CD4-positive, alpha-beta T cell (primary cell): ENCODE measurements around the gene MB21D2. TPM values are rescaled to one million over a fixed set of nuclear protein-coding genes. Genes with fewer than 3 reads are reported as not detected.

ENCODE experiments used
- ATAC-seq: fragments of 200-7000 bp; cut with Tn5 transposase; one replicate; pipeline ENCODE4 v1.10.0; 2022; ENCODE audit warnings: mild to moderate bottlenecking; ENCODE audit not compliant: poor library complexity
- CTCF ChIA-PET: fragments of 350-600 bp; sonication (Branson Sonifier 250); formaldehyde crosslinking; loops from one replicate; lab custom pipeline; 2021; ENCODE audit warnings: antibody characterized with exemption, inconsistent platforms; lab: Charles Lee
- POLR2A ChIA-PET: fragments of 350-600 bp; sonication (Branson Sonifier 250); formaldehyde crosslinking; loops from one replicate; lab custom pipeline; 2021; ENCODE audit warnings: antibody characterized with exemption, inconsistent platforms; lab: Charles Lee
- DNase-seq, 14 experiments: peaks; one replicate each; pipeline ENCODE4 v3.0.0-alpha.2; 2013 to 2020; ENCODE audit warnings: mixed read lengths in 2 of 14
- H3K27ac ChIP-seq, 2 donors: one replicate each; pipeline versions ENCODE4 v1.5.1 to v1.7.0; 2013; ENCODE audit warnings: low read length in 2 of 2, low read depth in 1 of 2, mild to moderate bottlenecking in 1 of 2
- H3K27me3 ChIP-seq, 2 experiments: 1 replicate in 1 of 2; 2 replicates in 1 of 2; pipeline versions ENCODE4 v1.6.1 to v1.7.0; 2013; ENCODE audit warnings: low read length in 2 of 2, control low read depth in 1 of 2, mild to moderate bottlenecking in 1 of 2, moderate library complexity in 1 of 2; ENCODE audit not compliant: insufficient read depth in 2 of 2, control insufficient read depth in 1 of 2
- H3K36me3 ChIP-seq: one replicate; pipeline ENCODE4 v1.6.1; 2013; ENCODE audit warnings: low read length, control low read depth; ENCODE audit not compliant: insufficient read depth
- H3K4me1 ChIP-seq: one replicate; pipeline ENCODE4 v1.6.1; 2013; ENCODE audit warnings: low read length, control low read depth; ENCODE audit not compliant: insufficient read depth
- H3K4me3 ChIP-seq: one replicate; pipeline ENCODE4 v1.5.1; 2013; ENCODE audit warnings: mild to moderate bottlenecking, low read length, moderate library complexity
- H3K9me3 ChIP-seq, 2 experiments: 1 replicate in 1 of 2; 2 replicates in 1 of 2; pipeline versions ENCODE4 v1.6.1 to v1.7.0; 2013; ENCODE audit warnings: low read length in 2 of 2, mild to moderate bottlenecking in 2 of 2, control low read depth in 1 of 2, moderate library complexity in 1 of 2; ENCODE audit not compliant: control insufficient read depth in 1 of 2, insufficient read depth in 1 of 2
- H3K27ac Mint-ChIP-seq: one replicate; pipeline ENCODE4 v1.8.0; 2020; ENCODE audit warnings: mixed read lengths
- H3K27me3 Mint-ChIP-seq: one replicate; pipeline ENCODE4 v1.8.0; 2021; ENCODE audit warnings: mixed read lengths
- H3K36me3 Mint-ChIP-seq: one replicate; pipeline ENCODE4 v1.8.0; 2021; ENCODE audit warnings: low read depth, mixed read lengths
- H3K4me1 Mint-ChIP-seq: one replicate; pipeline ENCODE4 v1.8.0; 2021; ENCODE audit warnings: low read depth, mixed read lengths
- H3K4me3 Mint-ChIP-seq: one replicate; pipeline ENCODE4 v1.8.0; 2020; ENCODE audit warnings: mild to moderate bottlenecking, mixed read lengths
- H3K9me3 Mint-ChIP-seq: one replicate; pipeline ENCODE4 v1.8.0; 2020; ENCODE audit warnings: mixed read lengths
- intact Hi-C, 2 experiments: fragments of 100-400 bp; cut with DNase I in 1 of 2; cut with micrococcal nuclease in 1 of 2; formaldehyde crosslinking; loops; one replicate each; pipeline versions ENCODE4 v1.15.1 to v1.9.0; 2023 to 2025; cut with DNase I, micrococcal nuclease
- total RNA-seq, 174 experiments: library from RNA in 2 of 174; stranded (reverse) in 2 of 174; gene quantifications; one replicate each; pipeline ENCODE4 v1.2.3 and lab custom pipeline; 2021 to 2026
- TF ChIP-seq, protein P1 (sequence below): fragments of 200-600 bp; IDR thresholded peaks from one replicate; pipeline ENCODE4 v1.8.0; 2022; ENCODE audit warnings: antibody characterized with exemption, mild to moderate bottlenecking

The MB21D2 gene
- total RNA-seq, 2 experiments from 2014 or later = 0.77 to 0.78 TPM

DNA sequence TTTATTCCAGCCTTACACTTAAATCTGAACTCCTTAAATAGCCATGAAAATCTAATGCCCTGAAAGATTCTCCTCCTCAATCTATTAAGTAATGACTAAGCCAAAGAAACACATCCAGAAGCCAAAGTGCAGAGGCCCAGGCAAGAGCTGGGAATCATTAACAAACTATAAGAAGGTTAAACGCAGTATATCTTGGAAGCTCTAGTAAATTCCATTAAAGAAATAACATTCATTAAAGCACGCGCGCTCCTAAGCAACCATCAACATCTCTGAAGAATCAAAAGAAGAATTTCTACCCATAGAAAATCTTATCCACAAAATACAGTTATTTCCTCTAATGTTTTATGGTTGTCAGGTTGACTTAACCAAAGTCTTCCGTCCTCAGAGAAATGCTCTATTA lies 29.5 kb downstream of the MB21D2 start:
- no peaks in the 10 kb centered on the region for H3K9me3 Mint-ChIP-seq
- H3K4me3 Mint-ChIP-seq = no peak overlapping the region
- H3K4me1 Mint-ChIP-seq = peaks cover 4% of the 10 kb centered on the region
- ATAC-seq (no peak), DNase-seq (no peak)
- Histone ChIP-seq H3K27ac (no peak overlapping the region), H3K4me1 (peaks cover 31% of the 10 kb centered on the region), H3K4me3 (no peak overlapping the region), H3K9me3 (no peaks in the 10 kb centered on the region), H3K27me3 (peaks cover 0 to 3% of the 10 kb centered on the region in 2 experiments), H3K36me3 (no peaks in the 10 kb centered on the region)
- POLR2A ChIA-PET = interaction anchor here (1.5 kb wide), 1 partner anchor 29 kb away, joined by 4 read pairs; the partner anchor contains the start of gene MB21D2
- no peak overlapping the region for H3K27ac Mint-ChIP-seq
- intact Hi-C loops = no loop called here
- TF ChIP-seq, protein P1, sequence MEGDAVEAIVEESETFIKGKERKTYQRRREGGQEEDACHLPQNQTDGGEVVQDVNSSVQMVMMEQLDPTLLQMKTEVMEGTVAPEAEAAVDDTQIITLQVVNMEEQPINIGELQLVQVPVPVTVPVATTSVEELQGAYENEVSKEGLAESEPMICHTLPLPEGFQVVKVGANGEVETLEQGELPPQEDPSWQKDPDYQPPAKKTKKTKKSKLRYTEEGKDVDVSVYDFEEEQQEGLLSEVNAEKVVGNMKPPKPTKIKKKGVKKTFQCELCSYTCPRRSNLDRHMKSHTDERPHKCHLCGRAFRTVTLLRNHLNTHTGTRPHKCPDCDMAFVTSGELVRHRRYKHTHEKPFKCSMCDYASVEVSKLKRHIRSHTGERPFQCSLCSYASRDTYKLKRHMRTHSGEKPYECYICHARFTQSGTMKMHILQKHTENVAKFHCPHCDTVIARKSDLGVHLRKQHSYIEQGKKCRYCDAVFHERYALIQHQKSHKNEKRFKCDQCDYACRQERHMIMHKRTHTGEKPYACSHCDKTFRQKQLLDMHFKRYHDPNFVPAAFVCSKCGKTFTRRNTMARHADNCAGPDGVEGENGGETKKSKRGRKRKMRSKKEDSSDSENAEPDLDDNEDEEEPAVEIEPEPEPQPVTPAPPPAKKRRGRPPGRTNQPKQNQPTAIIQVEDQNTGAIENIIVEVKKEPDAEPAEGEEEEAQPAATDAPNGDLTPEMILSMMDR = no peak
- no peaks in the 10 kb centered on the region for H3K36me3 Mint-ChIP-seq
- peaks cover 4% of the 10 kb centered on the region for H3K27me3 Mint-ChIP-seq
- CTCF ChIA-PET = no interaction called here

DNA sequence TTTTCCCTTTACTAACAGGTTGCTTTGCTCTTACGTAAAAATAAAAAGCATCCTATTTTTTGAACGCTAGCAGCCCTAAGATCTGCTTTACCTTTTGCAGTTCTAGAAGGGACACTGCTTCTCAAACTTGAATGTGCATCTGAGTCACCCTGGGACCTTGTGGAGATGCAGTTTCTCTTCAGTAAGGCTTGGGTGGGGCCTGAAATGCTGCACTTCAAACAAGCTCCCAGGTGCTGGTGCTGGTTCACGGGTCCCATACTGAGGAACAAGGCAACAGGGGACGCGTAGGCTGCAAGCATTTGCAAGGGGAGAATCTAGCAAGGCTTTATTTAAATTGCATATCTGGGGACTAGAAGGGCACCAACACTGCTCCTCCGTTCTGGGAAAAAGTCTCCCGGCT lies 30.0 kb downstream of the MB21D2 start:
- TF ChIP-seq, protein P1 = no peak
- peaks cover 0 to 3% of the 10 kb centered on the region in 2 experiments for H3K27me3 ChIP-seq
- no peak overlapping the region for H3K27ac ChIP-seq
- POLR2A ChIA-PET = no interaction called here
- no peaks in the 10 kb centered on the region for H3K36me3 ChIP-seq
- Mint-ChIP-seq H3K36me3 (no peaks in the 10 kb centered on the region), H3K27ac (no peak overlapping the region), H3K4me3 (no peak overlapping the region), H3K4me1 (no peaks in the 10 kb centered on the region), H3K9me3 (no peaks in the 10 kb centered on the region), H3K27me3 (peaks cover 4% of the 10 kb centered on the region)
- ATAC-seq (no peak), DNase-seq (peak in 1 of 14 experiments; percentile 17)
- H3K4me3 ChIP-seq = no peak overlapping the region
- intact Hi-C loops = no loop called here
- CTCF ChIA-PET = no interaction called here
- H3K9me3 ChIP-seq = no peaks in the 10 kb centered on the region
- H3K4me1 ChIP-seq = peaks cover 28% of the 10 kb centered on the region

DNA sequence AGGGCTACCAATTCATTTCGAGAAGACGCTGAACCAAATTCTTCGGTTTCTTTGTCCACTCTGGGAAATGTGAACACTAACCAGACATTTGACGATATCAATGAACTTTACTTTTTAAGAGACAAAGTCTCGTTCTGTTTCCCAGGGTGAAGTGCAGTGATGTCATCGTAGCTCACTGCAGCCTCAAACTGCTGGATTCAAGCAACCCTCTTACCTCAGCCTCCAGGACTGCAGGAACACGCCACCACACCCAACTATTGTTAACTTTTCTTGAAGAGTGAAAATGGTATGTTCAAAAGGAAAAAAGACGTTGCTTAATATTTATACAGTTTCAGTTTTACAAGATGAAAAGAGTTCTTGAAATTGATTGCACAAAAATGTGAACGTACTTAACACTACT lies 30.6 kb downstream of the MB21D2 start:
- Mint-ChIP-seq H3K27me3 (peaks cover 4% of the 10 kb centered on the region), H3K4me1 (no peaks in the 10 kb centered on the region), H3K36me3 (no peaks in the 10 kb centered on the region), H3K27ac (no peak overlapping the region), H3K9me3 (no peaks in the 10 kb centered on the region), H3K4me3 (no peak overlapping the region)
- TF ChIP-seq, protein P1 = no peak
- peaks cover 0 to 3% of the 10 kb centered on the region in 2 experiments for H3K27me3 ChIP-seq
- POLR2A ChIA-PET = no interaction called here
- ATAC-seq (no peak), DNase-seq (peak in 2 of 14 experiments; percentile 25 to 38)
- H3K9me3 ChIP-seq = no peaks in the 10 kb centered on the region
- H3K4me1 ChIP-seq = peaks cover 21% of the 10 kb centered on the region
- intact Hi-C loops = no loop called here
- no peak overlapping the region for H3K27ac ChIP-seq
- H3K36me3 ChIP-seq = no peaks in the 10 kb centered on the region
- CTCF ChIA-PET = no interaction called here
- peak overlapping the region; percentile 20 for H3K4me3 ChIP-seq
